ENCODE data around the gene TAF1B.

The TAF1B gene

DNA sequence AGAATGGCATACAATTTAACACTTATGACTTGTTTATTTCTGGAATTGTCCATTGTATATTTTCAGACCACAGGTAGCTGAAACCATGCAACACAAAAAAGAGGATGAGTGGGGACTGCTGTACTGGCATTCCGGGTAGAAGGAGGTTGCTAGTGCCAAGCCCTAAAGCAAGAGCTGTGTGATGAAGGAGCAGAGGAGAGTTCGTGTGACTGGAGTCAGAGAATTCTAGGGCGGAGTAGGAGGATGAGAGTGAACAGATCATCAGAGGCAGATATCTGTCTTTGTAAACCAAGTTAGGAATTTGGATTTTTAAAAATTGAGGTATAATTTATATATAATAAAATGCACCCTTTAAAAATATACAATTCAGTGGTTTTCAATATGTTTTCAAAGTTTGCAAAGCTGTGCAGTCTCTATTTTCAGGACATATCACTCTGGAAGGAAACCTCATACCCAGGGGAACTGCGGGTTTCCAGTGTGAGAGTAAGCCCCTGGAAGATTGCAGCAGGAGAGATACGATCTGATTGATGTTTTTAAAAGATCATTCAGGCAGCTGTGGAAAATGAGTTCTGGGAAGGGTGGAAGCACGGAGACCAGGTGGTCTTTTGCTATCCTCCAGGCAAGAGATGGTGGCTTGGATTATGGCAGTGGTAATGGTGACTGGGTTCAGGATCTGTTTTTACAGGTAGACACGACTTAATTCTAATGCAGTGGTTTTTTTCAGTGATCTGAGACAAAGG lies 36.4 kb downstream of the TAF1B start:
- no peak overlapping the region for H3K27ac Mint-ChIP-seq
- H3K27me3 Mint-ChIP-seq = no peaks in the 10 kb centered on the region
- H3K9me3 Mint-ChIP-seq = no peaks in the 10 kb centered on the region
- no peak for ATAC-seq
- H3K4me1 Mint-ChIP-seq = no peaks in the 10 kb centered on the region
- H3K36me3 Mint-ChIP-seq = peaks cover 50% of the 10 kb centered on the region
- H3K4me3 Mint-ChIP-seq = no peak overlapping the region

DNA sequence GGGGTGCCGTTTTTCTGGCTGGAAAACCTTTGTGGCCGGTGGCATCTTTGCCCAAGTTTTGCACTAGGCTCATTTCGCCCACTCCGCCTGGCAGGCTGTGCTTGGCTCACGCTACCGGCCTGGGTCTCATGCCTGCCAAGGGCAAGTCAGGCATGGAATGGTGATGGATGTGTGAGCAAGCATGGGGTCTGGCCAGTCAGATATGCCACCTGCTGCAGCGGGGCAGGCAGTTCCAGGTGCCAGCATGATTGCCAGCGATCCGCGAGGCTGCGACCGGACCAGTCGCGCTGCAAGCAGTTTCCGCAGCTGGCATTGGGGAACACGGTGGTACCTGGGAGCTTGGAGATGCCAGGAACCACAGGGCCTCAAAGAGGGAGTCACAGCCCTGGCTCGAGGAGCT lies 40.6 kb downstream of the TAF1B start:
- Mint-ChIP-seq H3K36me3 (peaks cover 65% of the 10 kb centered on the region), H3K9me3 (peaks cover 11% of the 10 kb centered on the region), H3K4me1 (no peaks in the 10 kb centered on the region), H3K27me3 (no peaks in the 10 kb centered on the region), H3K27ac (no peak overlapping the region), H3K4me3 (no peak overlapping the region)
- ATAC-seq = no peak

DNA sequence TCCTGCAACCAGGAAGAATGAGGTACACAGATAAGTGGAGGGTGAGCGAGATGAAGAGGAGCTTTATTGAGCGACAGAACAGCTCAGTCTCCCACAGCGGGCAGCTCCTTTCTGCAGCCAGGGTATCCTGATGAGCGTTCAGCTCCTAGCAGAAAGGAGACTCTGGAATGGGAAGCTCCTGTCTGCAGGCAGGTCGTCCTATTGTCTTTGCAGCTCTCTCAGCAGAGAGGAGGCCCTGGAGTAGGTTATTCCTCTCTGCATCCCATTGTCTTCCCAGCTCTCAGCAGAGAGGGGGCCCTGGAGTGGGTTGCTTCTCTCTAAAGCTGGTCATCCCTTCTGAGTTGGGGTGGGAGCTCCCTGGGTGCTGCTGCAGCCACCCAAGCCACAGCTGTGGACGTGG lies 41.2 kb downstream of the TAF1B start:
- no peak overlapping the region for H3K4me3 Mint-ChIP-seq
- ATAC-seq = no peak
- peaks cover 4% of the 10 kb centered on the region for H3K4me1 Mint-ChIP-seq
- no peaks in the 10 kb centered on the region for H3K27me3 Mint-ChIP-seq
- H3K9me3 Mint-ChIP-seq = peaks cover 11% of the 10 kb centered on the region
- H3K36me3 Mint-ChIP-seq = peaks cover 67% of the 10 kb centered on the region
- H3K27ac Mint-ChIP-seq = no peak overlapping the region

DNA sequence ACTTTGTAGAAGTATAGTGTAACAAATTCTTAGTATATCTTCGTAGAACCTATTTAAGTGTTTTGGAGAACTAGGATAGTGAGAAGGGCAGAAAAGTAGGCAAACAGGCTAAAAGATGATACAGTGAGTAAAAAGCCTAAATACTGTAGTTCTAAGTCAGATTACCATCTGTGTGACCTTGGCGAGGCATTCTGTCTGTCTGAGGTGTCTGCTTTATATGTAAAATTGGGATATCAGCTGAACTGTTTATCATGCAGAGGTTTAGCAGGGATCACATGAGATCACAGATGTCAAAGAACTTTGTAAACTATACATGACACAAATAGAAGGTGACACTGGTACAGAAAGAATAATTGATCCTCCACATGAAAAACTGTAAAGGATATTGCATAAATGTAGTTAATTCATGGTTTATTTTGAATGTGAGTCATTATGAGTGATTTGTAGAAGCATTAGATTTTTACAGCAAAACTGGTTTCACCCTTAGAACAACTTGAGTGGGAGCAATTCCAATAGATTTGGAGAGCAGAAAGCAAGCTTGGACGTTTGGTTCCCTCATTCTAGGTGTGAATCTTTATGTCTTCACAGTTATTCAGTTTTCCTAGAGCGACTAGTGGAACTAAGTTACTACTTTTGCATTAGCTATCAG lies 41.9 kb downstream of the TAF1B start:
- ATAC-seq = no peak
- Mint-ChIP-seq H3K27me3 (no peaks in the 10 kb centered on the region), H3K4me3 (no peak overlapping the region), H3K27ac (no peak overlapping the region), H3K9me3 (peaks cover 11% of the 10 kb centered on the region), H3K36me3 (peaks cover 68% of the 10 kb centered on the region), H3K4me1 (peaks cover 11% of the 10 kb centered on the region)

DNA sequence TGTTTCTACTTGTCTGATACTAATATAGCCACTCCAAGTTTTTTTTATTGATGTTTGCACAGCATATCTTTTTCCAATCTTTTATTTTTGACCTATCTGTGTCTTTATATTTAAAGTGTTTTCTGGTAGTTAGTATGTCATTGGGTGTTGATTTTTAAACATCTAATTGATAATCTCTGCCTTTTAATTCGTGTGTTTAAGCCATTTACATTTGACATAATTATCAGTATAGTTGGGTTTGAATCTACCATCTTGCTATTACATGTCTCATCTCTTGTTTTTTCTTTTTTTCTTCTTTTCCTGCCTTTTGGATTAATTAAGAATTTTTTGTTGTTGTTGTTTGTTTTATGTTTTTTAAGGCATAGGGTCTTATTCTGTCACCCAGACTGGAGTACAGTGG lies 44.2 kb downstream of the TAF1B start:
- peaks cover 11% of the 10 kb centered on the region for H3K9me3 Mint-ChIP-seq
- no peaks in the 10 kb centered on the region for H3K27me3 Mint-ChIP-seq
- H3K36me3 Mint-ChIP-seq = peaks cover 74% of the 10 kb centered on the region
- no peak for ATAC-seq
- no peak overlapping the region for H3K4me3 Mint-ChIP-seq
- no peak overlapping the region for H3K27ac Mint-ChIP-seq
- H3K4me1 Mint-ChIP-seq = peaks cover 11% of the 10 kb centered on the region

DNA sequence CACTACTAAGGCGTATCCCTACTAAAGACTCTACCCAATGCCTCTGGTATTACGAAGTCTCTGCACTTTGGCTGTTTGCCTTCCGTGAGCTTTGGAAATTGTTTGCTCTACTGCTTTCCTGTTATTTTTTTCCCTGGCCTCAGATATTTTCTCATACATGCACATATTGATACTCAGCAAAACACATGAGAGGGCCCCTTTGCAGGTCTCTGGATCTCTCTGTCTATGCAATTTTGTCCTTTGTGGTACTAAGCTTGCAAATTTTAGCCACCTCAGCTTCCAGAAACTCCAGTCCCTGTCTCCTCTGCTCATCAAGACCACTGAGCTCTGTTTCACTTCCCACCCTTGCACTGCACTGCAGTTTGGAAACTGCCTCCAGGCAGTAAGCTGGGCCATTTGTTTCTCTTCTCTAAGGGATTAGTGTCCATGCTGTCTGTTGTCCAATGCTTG lies 46.6 kb downstream of the TAF1B start:
- H3K9me3 Mint-ChIP-seq = peaks cover 11% of the 10 kb centered on the region
- no peaks in the 10 kb centered on the region for H3K27me3 Mint-ChIP-seq
- peaks cover 71% of the 10 kb centered on the region for H3K36me3 Mint-ChIP-seq
- H3K4me3 Mint-ChIP-seq = no peak overlapping the region
- ATAC-seq = no peak
- H3K27ac Mint-ChIP-seq = no peak overlapping the region
- peaks cover 11% of the 10 kb centered on the region for H3K4me1 Mint-ChIP-seq

DNA sequence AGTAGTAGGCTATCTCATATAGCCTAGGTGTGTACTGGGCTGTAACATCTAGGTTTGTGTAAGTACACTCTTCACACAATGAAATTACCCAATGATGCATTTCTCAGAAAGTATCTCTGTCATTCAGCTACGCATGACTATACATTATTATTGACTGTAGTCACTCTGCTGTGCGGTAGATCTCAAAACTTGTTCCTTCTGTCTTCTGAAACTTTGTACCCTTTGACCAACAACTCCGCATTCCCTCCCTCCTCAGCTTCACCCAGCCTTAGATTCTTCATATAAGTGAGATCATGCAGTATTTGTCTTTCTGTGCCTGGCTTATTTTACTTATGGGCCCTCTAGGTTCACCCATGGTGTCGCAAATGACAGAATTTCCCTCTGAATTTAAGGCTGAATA lies 49.0 kb downstream of the TAF1B start:
- H3K4me3 Mint-ChIP-seq = no peak overlapping the region
- no peak overlapping the region for H3K27ac Mint-ChIP-seq
- H3K4me1 Mint-ChIP-seq = peaks cover 11% of the 10 kb centered on the region
- no peak for ATAC-seq
- no peaks in the 10 kb centered on the region for H3K27me3 Mint-ChIP-seq
- H3K9me3 Mint-ChIP-seq = peaks cover 9% of the 10 kb centered on the region
- peaks cover 54% of the 10 kb centered on the region for H3K36me3 Mint-ChIP-seq

DNA sequence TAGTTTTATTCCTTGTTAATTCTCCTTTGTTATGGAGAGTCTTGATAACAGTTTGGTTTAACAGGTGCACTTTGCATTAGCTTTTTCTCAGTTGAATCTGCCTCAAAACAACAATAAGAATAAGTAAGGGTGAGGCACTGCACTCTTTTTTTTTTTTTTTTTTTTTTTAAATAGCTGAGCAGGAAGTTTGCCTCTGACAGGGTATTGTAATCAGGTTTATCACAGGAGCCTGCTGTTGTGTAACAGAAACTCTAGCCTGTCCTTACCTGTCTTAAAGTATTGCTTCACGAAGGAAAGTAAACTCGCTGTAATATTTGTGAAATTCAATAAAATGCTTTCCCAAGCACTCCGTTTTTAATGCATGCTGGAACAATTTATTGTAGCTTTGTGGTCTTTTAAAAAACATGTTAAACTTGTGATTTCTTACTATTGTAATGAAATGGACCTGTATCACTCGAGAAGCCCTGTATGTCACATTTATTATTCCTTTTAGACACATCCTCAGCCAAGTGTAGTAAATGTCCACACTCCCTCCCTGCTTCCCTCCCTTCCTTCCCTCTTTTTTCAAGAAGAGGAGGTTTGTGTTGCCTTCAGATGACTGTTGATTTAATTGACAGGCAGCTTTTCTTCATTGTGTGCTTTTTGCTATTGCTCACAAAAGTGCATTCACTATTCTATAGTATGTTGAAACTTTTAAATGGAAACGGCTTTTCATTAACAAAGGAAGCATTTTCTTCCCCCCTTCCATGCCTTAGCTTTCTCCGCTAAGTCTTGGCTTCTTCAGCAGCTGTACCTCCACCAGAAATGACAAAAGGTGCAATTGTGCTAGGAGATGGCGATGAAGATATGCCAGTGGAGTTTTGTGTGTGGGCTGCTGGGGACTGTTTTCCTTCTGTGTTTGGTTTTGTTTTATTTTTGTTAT lies 52.7 kb downstream of the TAF1B start:
- H3K9me3 Mint-ChIP-seq = no peaks in the 10 kb centered on the region
- H3K4me3 Mint-ChIP-seq = no peak overlapping the region
- no peak for ATAC-seq
- peaks cover 30% of the 10 kb centered on the region for H3K36me3 Mint-ChIP-seq
- H3K4me1 Mint-ChIP-seq = no peaks in the 10 kb centered on the region
- H3K27ac Mint-ChIP-seq = no peak overlapping the region
- H3K27me3 Mint-ChIP-seq = no peaks in the 10 kb centered on the region

DNA sequence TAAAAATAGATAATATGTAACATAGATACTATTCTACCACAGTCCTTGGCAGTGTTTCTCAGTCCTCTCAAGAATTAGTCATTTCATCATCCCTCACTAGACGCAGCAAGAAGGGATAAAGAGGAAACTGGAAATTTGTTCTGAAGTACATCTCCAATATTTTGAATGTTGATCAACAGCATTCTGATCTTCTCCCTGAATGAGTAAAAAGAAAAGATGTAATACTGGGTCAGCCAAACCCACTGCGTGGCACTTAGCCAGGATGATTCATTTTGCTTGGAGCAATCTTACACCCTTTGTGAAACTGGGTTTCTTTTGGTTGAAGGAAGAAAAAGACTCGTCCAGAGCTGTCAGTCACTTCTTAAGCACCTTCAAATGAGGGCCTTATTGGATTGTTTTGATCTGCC lies 54.1 kb downstream of the TAF1B start:
- Mint-ChIP-seq H3K36me3 (peaks cover 26% of the 10 kb centered on the region), H3K27me3 (no peaks in the 10 kb centered on the region), H3K4me3 (no peak overlapping the region), H3K4me1 (no peaks in the 10 kb centered on the region), H3K9me3 (no peaks in the 10 kb centered on the region), H3K27ac (no peak overlapping the region)
- ATAC-seq = no peak

DNA sequence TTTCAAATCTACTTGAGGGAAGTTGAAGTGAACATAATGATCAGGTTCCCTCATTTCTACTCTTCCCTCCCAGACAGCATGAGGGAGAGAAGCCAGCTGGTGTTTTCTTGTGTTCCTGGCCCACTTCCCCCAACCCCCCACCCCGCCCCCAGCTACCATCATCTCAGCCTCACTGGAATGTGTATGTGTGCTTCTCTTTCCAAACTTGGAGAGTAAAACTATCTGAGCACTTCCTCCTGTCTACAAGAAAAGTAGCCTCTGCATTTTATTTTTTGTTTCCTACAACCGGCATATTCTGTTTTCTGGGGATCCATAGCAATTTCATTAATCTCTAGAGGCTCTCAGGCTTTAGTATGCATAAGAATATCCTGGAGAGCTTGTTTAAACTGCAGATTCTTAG lies 54.6 kb downstream of the TAF1B start:
- ATAC-seq = no peak
- Mint-ChIP-seq H3K36me3 (peaks cover 21% of the 10 kb centered on the region), H3K27ac (no peak overlapping the region), H3K9me3 (no peaks in the 10 kb centered on the region), H3K4me1 (no peaks in the 10 kb centered on the region), H3K27me3 (no peaks in the 10 kb centered on the region), H3K4me3 (no peak overlapping the region)

DNA sequence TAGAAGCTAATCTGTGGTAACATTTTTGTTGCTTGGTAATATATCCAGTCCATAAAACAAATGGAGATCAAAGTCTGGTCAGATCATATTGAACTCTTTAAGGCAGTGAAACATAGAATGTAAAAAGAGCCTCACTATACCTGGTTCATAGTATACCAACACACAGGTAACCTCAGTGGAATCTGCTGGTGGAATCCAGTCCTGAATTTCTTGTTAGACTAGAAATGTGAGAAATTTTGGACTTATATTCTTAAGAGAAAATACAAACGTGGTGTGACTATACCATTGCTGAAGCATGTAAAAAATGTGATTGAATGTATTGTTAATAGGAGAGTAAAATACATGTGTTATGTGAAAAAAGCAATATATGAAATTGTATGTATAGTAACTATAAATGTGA lies 62.1 kb downstream of the TAF1B start:
- H3K36me3 Mint-ChIP-seq = peaks cover 18% of the 10 kb centered on the region
- no peak overlapping the region for H3K27ac Mint-ChIP-seq
- no peak for ATAC-seq
- no peaks in the 10 kb centered on the region for H3K27me3 Mint-ChIP-seq
- no peaks in the 10 kb centered on the region for H3K4me1 Mint-ChIP-seq
- H3K4me3 Mint-ChIP-seq = no peak overlapping the region
- no peaks in the 10 kb centered on the region for H3K9me3 Mint-ChIP-seq

DNA sequence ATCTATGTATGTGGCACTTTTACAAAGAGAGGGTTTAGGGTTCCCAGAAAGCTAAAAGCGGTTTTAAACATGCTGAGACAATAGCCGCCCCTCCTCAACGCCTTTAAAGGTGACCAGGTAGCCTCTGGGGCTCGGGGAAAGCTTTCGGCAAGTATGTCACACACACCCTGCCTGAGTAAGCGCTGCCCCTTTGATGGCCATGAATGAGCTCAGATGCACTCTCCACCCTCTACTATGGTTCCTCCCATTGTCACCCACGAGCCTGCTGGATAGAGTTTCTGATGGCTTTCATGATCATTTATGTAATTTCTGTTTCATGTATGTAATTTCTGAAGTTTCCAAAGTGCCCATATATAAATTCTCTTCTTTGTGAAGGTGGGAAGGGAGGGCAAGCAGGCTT lies 64.1 kb downstream of the TAF1B start:
- Mint-ChIP-seq H3K27ac (no peak overlapping the region), H3K4me1 (no peaks in the 10 kb centered on the region), H3K36me3 (peaks cover 28% of the 10 kb centered on the region), H3K4me3 (no peak overlapping the region), H3K9me3 (no peaks in the 10 kb centered on the region), H3K27me3 (no peaks in the 10 kb centered on the region)
- no peak for ATAC-seq

DNA sequence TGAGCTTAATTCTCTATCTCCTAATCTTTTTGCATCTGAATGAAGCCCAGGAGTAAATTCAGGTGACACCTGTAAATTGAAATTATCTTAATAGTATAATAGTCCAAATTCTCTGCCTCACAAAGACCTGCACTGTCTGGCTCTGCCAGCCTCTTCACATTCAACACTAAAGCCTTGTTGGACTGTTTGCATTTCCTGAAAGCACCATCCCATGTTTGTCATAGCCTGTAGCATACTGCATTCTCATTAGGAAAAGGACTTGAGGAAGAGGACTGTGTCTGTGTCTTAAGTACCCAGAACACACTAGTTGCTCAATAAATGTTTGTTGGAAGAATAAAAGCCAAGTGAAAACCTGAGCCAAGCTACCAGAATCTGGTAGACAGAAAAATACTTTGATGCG lies 65.4 kb downstream of the TAF1B start:
- H3K9me3 Mint-ChIP-seq = no peaks in the 10 kb centered on the region
- H3K4me1 Mint-ChIP-seq = no peaks in the 10 kb centered on the region
- no peaks in the 10 kb centered on the region for H3K27me3 Mint-ChIP-seq
- no peak for ATAC-seq
- H3K27ac Mint-ChIP-seq = no peak overlapping the region
- peaks cover 41% of the 10 kb centered on the region for H3K36me3 Mint-ChIP-seq
- H3K4me3 Mint-ChIP-seq = no peak overlapping the region

DNA sequence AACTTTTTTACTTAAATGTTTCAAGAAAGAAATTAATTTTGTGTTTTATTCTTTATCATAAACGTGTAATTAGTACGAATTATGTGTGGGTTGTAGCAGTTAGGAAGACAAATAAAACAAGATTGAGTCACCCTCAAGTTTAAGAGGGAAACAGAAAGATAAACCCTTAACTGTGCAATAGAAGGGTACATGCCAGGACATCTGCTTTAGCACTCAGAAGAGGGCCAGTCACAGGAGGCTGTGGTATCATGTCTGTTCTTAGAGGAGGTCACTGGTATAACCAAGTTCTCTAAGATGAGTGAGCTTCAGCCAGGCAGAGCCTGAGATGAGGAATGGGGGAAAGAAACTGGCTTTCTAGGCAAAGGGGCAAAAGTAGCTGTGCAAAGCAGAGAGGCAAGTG lies 65.8 kb downstream of the TAF1B start:
- Mint-ChIP-seq H3K36me3 (peaks cover 45% of the 10 kb centered on the region), H3K4me1 (peaks cover under 1% of the 10 kb centered on the region), H3K9me3 (no peaks in the 10 kb centered on the region), H3K27me3 (no peaks in the 10 kb centered on the region), H3K4me3 (no peak overlapping the region), H3K27ac (no peak overlapping the region)
- ATAC-seq = no peak

DNA sequence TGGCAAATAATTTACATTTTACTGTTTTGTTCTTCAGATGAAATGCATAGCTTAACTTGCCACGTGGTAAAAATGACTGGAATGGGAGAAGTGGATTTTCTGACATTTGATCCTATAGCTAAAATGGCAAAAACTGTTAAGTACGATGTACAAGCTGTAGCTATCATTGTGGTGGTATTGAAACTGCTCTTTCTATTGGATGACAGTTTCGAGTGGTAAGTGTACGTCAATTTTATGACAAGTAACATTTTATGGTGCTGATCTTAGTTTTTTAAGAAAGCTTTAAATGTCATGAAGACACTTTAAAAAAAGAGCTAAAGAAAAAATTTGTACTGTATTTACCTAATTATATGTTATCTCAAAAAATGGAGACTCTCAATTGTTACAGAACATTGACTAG lies 67.4 kb downstream of the TAF1B start:
- H3K4me3 Mint-ChIP-seq = no peak overlapping the region
- ATAC-seq = no peak
- no peaks in the 10 kb centered on the region for H3K27me3 Mint-ChIP-seq
- peaks cover 7% of the 10 kb centered on the region for H3K4me1 Mint-ChIP-seq
- H3K9me3 Mint-ChIP-seq = no peaks in the 10 kb centered on the region
- H3K27ac Mint-ChIP-seq = no peak overlapping the region
- peaks cover 51% of the 10 kb centered on the region for H3K36me3 Mint-ChIP-seq
